Small intestine (tissue), 7 donors: ENCODE data around the gene GP9. TPM values are rescaled to one million over a fixed set of nuclear protein-coding genes. Genes with fewer than 3 reads are reported as not detected.

ENCODE experiments used
- DNase-seq, 2 donors: peaks; one replicate each; pipeline versions ENCODE4 v3.0.0 to v3.0.0-alpha.2; 2013
- FAIRE-seq: peaks from 2 replicates; lab custom pipeline; 2012; peaks lifted over from hg19 to GRCh38; lab: Jason Lieb, UNC
- H3K27ac ChIP-seq, 3 donors: one replicate each; pipeline ENCODE4 v1.5.1; 2013; ENCODE audit warnings: low read length in 2 of 3, mild to moderate bottlenecking in 2 of 3, control low read depth in 1 of 3, inconsistent platforms in 1 of 3, low read depth in 1 of 3, moderate library complexity in 1 of 3
- H3K27me3 ChIP-seq, 3 donors: one replicate each; pipeline ENCODE4 v1.6.1; 2013; ENCODE audit warnings: low read length in 3 of 3, inconsistent platforms in 1 of 3; ENCODE audit not compliant: control insufficient read depth in 3 of 3, insufficient read depth in 3 of 3
- H3K36me3 ChIP-seq, 3 donors: one replicate each; pipeline ENCODE4 v1.6.1; 2013; ENCODE audit warnings: low read length in 3 of 3, inconsistent platforms in 1 of 3, low read depth in 1 of 3, mild to moderate bottlenecking in 1 of 3, moderate library complexity in 1 of 3; ENCODE audit not compliant: control insufficient read depth in 3 of 3, insufficient read depth in 2 of 3
- H3K4me1 ChIP-seq, 3 donors: one replicate each; pipeline ENCODE4 v1.6.1; 2013; ENCODE audit warnings: low read length in 2 of 3, inconsistent platforms in 1 of 3, low read depth in 1 of 3, mild to moderate bottlenecking in 1 of 3, moderate library complexity in 1 of 3; ENCODE audit not compliant: control insufficient read depth in 3 of 3, insufficient read depth in 2 of 3
- H3K4me3 ChIP-seq, 3 donors: one replicate each; pipeline ENCODE4 v1.5.1; 2013; ENCODE audit warnings: low read length in 3 of 3, control low read depth in 1 of 3, inconsistent platforms in 1 of 3, low read depth in 1 of 3, mild to moderate bottlenecking in 1 of 3, moderate library complexity in 1 of 3
- H3K9me3 ChIP-seq, 2 donors: one replicate each; pipeline ENCODE4 v1.6.1; 2013; ENCODE audit warnings: low read depth in 1 of 2, low read length in 1 of 2; ENCODE audit not compliant: control insufficient read depth in 2 of 2, insufficient read depth in 1 of 2
- WGBS, 3 donors: extraction: QIAGEN DNeasy Blood & Tissue Kit; methylation state at CpG; one replicate each; pipeline ENCODE4 v1.1.7; 2013; 5-methylcytosine and 5-hydroxymethylcytosine counted together
- polyA plus RNA-seq, 4 donors: library from polyadenylated mRNA; stranded (reverse) in 3 of 4; unstranded in 1 of 4; fragments of 200-250 nt in 3 of 4; fragments of 120-200 nt in 1 of 4; gene quantifications; one replicate each; pipeline versions ENCODE4 v1.2.1 to v1.2.3, GENCODE V29; 2013
- donor health status: healthy with polysubstance abuse.
- donor health status: control.
- donor health status: control.
- donor health status: Bipolar disorder and iron deficiency.
- donor health status: healthy.

GP9 gene
- polyA plus RNA-seq, 4 donors = 0.06 to 0.18 TPM; not detected in 2

DNA sequence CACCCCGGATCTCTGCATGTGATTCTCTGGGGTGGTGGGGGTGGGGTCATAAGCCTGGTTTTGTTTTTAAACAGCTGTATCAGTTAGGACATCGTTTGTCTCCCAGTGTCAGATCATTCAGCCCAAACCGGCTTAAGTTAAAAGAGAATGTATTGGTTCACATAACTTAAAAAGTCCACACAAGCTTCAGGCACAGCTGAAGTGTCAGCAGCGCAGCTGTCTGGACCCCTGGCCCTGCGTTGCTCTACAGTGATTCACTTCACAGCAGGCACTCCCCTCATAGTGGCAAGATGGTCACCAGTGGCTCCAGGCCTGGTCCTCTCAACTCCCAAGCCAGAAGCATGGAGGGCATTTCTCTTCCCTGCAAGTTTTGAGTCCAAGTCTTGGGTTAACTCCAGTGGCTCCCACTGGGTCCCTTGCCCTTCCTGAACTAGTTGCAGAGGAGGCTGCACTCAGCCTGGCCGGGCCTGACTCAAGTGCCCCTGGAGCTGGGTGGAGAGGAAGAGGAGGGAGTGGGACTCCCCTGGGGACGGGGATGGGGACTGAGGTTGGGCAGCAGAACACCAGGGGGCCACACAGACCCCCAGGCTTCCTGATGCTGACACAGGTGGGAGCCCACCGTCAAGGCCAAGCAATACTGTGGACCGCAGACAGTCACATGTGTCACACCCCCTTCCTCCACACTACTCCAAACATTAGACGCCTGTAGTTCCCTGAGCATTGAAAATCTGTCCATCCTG, 28.9 kb upstream of the GP9 start:
- WGBS, 3 donors = 69 to 87% (median 77%) methylated on average over 7 to 10 of the region's 10 CpGs
- no peak for DNase-seq
- H3K36me3 ChIP-seq = peaks cover 0 to 16% (median 0%) of the 10 kb centered on the region in 3 donors

GRCh38 chr3:129032716-129033115, 27.9 kb upstream of the GP9 start:
- Histone ChIP-seq H3K4me3 (no peak overlapping the region), H3K27me3 (no peaks in the 10 kb centered on the region), H3K36me3 (peaks cover 0 to 16% (median 0%) of the 10 kb centered on the region in 3 donors), H3K9me3 (peaks cover 0 to 7% of the 10 kb centered on the region in 2 donors), H3K4me1 (no peaks in the 10 kb centered on the region), H3K27ac (no peak overlapping the region)
- FAIRE-seq = no peak
- DNase-seq = no peak
- 87 to 95% (median 87%) methylated on average over 12 to 14 of the region's 14 CpGs for WGBS, 3 donors

More for the DNA sequence above, 28.9 kb upstream of the GP9 start:
- Histone ChIP-seq H3K27ac (no peak overlapping the region), H3K4me3 (no peak overlapping the region), H3K27me3 (peaks cover 0 to 6% (median 0%) of the 10 kb centered on the region in 3 donors), H3K4me1 (peaks cover 0 to 3% (median 2%) of the 10 kb centered on the region in 3 donors), H3K9me3 (peaks cover 0 to 5% of the 10 kb centered on the region in 2 donors)
- no peak for FAIRE-seq

DNA sequence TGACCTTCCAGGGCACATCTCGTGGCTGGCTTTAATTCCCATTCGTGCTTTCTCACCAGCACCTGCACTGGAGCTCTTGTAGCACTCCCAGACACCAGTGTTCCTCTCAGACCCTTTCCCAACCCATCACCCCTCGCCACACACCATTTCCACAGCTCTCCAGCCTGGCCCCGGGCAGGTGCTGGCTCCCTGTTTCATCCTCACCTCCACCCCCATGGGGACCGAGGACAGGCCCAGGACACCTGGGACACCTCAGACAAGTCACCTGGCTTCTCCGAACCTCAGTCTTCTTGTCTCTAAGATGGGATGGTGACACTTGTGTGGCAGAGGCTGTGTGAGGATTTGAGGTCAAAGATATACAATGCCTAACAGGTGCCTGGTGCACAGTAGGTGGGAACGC, 27.4 kb upstream of the GP9 start:
- WGBS, 3 donors = 77 to 83% (median 83%) methylated on average over 7 of the region's 7 CpGs
- FAIRE-seq (no peak), DNase-seq (no peak)
- H3K27ac ChIP-seq = no peak overlapping the region
- H3K4me3 ChIP-seq = no peak overlapping the region
- H3K27me3 ChIP-seq = no peaks in the 10 kb centered on the region
- H3K4me1 ChIP-seq = no peaks in the 10 kb centered on the region
- H3K36me3 ChIP-seq = peaks cover 0 to 16% (median 0%) of the 10 kb centered on the region in 3 donors
- H3K9me3 ChIP-seq = peaks cover 0 to 7% of the 10 kb centered on the region in 2 donors

GRCh38 chr3:129033633-129034321, 26.8 kb upstream of the GP9 start:
- Histone ChIP-seq H3K4me3 (no peak overlapping the region), H3K9me3 (peaks cover 0 to 7% of the 10 kb centered on the region in 2 donors), H3K36me3 (peaks cover 0 to 16% (median 0%) of the 10 kb centered on the region in 3 donors), H3K27ac (no peak overlapping the region), H3K27me3 (peaks cover 0 to 2% (median 0%) of the 10 kb centered on the region in 3 donors), H3K4me1 (no peaks in the 10 kb centered on the region)
- DNase-seq (no peak), FAIRE-seq (no peak)
- WGBS, 3 donors = 87 to 91% (median 90%) methylated on average over 12 of the region's 12 CpGs

- H3K4me1 ChIP-seq = no peaks in the 10 kb centered on the region
- H3K36me3 ChIP-seq = peaks cover 0 to 17% (median 0%) of the 10 kb centered on the region in 3 donors
- H3K27ac ChIP-seq = no peak overlapping the region
- peaks cover 0 to 5% (median 0%) of the 10 kb centered on the region in 3 donors for H3K27me3 ChIP-seq
- H3K9me3 ChIP-seq = peaks cover 0 to 7% of the 10 kb centered on the region in 2 donors
- H3K4me3 ChIP-seq = no peak overlapping the region
- FAIRE-seq = no peak
- no peak for DNase-seq
- whole genome bisulfite sequencing, 3 donors = 81 to 85% (median 84%) methylated on average over 6 of the region's 6 CpGs
Observed at GRCh38 chr3:129034642-129035041, 25.9 kb upstream of the GP9 start.

DNA sequence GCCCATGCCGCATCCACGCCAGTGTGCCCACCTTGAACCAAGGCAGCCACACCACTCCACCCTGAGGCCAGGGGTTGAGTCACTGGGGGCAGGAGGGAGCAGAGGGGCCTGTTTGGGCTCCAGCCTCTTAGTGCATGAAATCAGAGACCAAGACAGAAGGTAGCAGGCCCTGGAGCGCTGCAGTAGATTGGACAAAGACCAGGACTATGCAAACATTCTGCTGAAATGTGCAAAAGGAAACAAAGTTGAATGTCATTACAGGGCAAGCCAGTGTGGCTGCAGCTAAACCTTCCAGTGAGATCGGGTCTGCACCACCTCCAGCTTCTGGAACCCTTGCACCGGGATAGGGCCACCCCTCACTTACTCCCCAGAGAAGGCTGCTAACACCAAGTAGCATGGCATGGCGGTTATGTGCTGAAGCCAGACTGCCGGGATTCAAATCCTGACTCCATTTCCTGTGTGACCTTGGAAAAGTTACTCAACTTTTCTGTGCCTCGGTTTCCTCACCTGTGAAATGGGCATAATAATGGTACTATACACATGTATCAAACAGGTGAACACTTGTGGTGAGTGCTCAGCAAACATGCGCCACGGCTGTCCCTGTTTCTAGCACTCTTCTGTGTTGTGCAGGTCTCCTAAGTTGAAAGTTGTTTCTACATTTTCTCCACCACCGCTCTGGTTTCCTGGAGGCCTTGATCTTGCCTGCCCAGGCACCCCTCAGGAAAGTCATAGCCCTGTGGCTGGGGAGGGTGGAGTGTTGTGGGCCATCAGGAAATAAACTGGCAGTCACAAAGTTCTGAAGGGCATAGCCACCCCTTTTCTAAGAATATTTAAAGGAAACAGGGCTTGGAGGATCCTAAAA, 25.0 kb upstream of the GP9 start:
- FAIRE-seq (no peak), DNase-seq (no peak)
- WGBS, 3 donors = 82 to 89% (median 83%) methylated on average over 11 of the region's 11 CpGs
- Histone ChIP-seq H3K27ac (no peak overlapping the region), H3K36me3 (peaks cover 0 to 21% (median 0%) of the 10 kb centered on the region in 3 donors), H3K9me3 (peaks cover 0 to 3% of the 10 kb centered on the region in 2 donors), H3K4me1 (no peaks in the 10 kb centered on the region), H3K4me3 (no peak overlapping the region), H3K27me3 (peaks cover 0 to 5% (median 0%) of the 10 kb centered on the region in 3 donors)

DNA sequence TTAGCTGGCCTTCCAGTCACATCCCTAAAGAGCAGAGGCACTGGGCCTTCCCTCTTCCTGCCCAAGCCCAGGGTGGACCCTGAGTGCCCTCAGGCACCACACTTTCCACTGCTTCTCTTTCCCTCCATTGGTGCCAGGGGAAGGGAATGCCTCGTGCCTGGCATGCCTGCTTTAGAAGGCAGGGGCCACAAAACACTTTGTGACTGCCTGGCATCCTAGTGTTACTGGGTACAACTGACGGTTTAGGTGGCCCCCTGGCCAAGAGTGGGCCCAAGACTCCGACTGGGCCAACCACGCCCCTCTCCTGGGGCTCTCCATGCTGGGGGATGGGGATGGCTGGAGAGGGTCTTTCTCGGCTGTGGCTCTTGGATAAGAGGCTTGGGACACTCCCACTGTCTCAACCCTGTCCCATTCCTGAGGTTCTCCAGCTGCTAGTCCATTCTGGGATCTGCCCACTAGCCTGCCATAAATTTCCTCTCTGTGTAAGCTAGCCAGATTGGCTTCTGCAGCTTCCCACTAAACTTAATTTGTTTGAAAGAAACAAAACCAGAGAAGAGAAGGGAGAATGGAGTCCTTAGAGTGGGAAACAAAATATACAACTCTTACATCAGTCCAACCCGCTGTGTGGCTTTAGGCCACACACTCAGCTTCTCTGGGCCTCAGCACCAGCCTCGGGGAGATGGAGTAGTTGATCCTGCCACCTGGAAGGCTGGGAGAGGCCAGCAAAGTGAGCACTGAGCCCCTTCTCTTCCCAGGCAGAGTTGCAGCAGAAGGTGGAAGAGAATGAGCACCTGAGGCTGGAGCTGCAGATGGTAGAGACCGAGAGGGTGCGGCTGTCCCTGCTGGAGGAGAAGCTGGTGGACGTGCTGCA, 24.1 kb upstream of the GP9 start:
- 77 to 78% (median 77%) methylated on average over 10 of the region's 10 CpGs for WGBS, 3 donors
- H3K4me1 ChIP-seq = no peaks in the 10 kb centered on the region
- DNase-seq (no peak), FAIRE-seq (no peak)
- H3K4me3 ChIP-seq = no peak overlapping the region
- peaks cover 0 to 5% (median 0%) of the 10 kb centered on the region in 3 donors for H3K27me3 ChIP-seq
- H3K27ac ChIP-seq = no peak overlapping the region
- peaks cover 0 to 16% (median 0%) of the 10 kb centered on the region in 3 donors for H3K36me3 ChIP-seq
- H3K9me3 ChIP-seq = peaks cover 0 to 3% of the 10 kb centered on the region in 2 donors
